GM13977 (cell line): ENCODE data around the gene MAGED1.
A peak's percentile ranks its signal among the peaks of the same experiment; 100 is the strongest.

ENCODE experiments used
- DNase-seq: peaks from one replicate; pipeline ENCODE4 v3.0.0; 2012; ENCODE audit warnings: low spot score
- CTCF ChIP-seq: IDR thresholded peaks from 2 replicates; pipeline ENCODE4 v1.5.1; 2012; ENCODE audit warnings: mild to moderate bottlenecking, control low read depth; ENCODE audit not compliant: insufficient read depth; ENCODE audit errors: extremely low read depth, missing control alignments
- in situ Hi-C: fragments of 300-500 bp; cut with MboI; formaldehyde crosslinking; loops from one replicate; pipeline ENCODE4 v1.12.0; 2022; ENCODE audit warnings: low sequenced_read_pairs, low pct_unique_long_range_greater_than_20kb, mixed read lengths, inconsistent platforms; ENCODE audit not compliant: unreplicated experiment

The MAGED1 gene

DNA sequence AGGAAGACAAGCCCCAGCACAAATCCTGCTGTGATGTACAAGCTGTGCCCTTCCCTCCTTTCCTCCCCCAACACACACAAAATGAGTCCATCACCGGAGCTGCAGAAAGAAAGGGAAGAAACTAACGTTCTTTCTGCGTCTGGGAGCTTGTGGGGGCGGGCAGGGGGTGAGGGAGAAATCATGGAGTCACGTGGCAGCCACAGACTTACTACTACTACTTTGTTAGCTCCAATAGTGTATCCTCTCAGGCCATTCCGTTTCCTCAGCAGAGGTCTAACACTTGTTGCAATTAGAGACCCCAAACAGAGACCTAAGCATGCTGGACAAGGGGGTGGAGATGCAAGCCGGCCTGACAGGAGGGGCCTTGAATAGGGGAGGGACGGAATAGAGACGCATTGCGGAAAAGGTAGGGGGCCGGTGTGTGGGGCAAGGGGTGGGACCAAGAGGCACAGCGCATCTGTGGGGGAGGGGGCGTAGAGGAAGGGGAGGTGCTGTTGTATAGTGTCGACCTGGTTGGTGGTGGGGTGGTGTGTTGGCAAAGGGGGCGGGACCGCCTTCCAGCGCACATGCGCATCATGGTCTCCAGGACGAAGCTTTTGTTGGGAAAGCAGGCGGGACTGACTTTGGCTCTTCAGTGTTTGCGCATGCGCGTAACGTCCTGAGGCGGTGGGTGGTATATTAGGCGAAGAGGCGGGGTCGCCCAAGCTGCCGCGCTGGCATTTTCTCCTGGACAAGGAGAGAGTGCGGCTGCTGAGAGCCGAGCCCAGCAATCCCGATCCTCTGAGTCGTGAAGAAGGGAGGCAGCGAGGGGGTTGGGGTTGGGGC is at the start of gene MAGED1:
TSS of gene MAGED1 (plus strand) at position 703 of the 825 bp plus-strand sequence. CDS start 682 bp downstream, outside the sequence.
- in situ Hi-C loops = no loop called here
- peak; percentile 63 for DNase-seq
- no peak for TF ChIP-seq CTCF

GRCh38 chrX:51847463-51847862 is 46.0 kb upstream of the MAGED1 start:
- in situ Hi-C loops = no loop called here
- no peak for TF ChIP-seq CTCF
- no peak for DNase-seq

GRCh38 chrX:51851507-51852085 is 41.8 kb upstream of the MAGED1 start:
- DNase-seq = no peak
- in situ Hi-C loops = loop anchor here (25.0 kb wide), 1 partner anchor 364 kb away; the partner anchor contains the start of gene NUDT11
- TF ChIP-seq CTCF = no peak

- in situ Hi-C loops = loop anchor here (25.0 kb wide), 1 partner anchor 365 kb away; the partner anchor contains the start of gene NUDT11
- no peak for TF ChIP-seq CTCF
- no peak for DNase-seq
These were observed 41.3 kb upstream of the MAGED1 start for GRCh38 chrX:51852096-51852495.

- in situ Hi-C loops = loop anchor here (25.0 kb wide), 1 partner anchor 365 kb away; the partner anchor contains the start of gene NUDT11
- TF ChIP-seq CTCF = no peak
- DNase-seq = no peak
These were observed 40.8 kb upstream of the MAGED1 start for GRCh38 chrX:51852621-51853020.

GRCh38 chrX:51853251-51853650 is 40.2 kb upstream of the MAGED1 start:
- no peak for TF ChIP-seq CTCF
- in situ Hi-C loops = loop anchor here (25.0 kb wide), 1 partner anchor 366 kb away; the partner anchor contains the start of gene NUDT11
- DNase-seq = no peak
